Measurements from ENCODE around the gene SELENOI.

DNA sequence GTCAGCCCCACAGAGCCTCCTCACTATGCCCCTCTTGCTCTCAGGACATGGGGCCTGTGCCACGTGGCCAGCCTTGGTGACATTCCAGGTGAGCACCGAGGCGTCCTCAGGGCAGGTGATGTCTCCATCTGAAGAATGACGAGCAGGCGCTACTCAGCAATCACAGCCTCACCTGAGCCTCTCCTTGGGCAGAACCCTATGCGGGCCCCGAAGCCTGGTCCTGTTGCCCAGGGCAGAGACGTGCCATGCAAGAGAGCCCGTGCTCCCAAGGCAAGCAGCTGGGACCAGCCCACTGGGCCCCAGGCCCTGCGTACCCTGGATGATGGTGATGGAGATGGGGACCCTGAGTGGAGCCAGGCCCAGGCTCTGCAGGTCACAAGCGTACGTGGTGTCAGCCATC is 32.5 kb upstream of the SELENOI start:
- TF ChIP-seq SP1 (IDR thresholded peaks at IDR 0.05) (no peak), NFRKB (IDR thresholded peaks at IDR 0.05) (no peak), ELF4 (IDR thresholded peaks at IDR 0.05) (no peak), SUZ12 (IDR thresholded peaks at IDR 0.05) (no peak), BHLHE40 (IDR thresholded peaks at IDR 0.05; ENCODE audit: borderline replicate concordance) (no peak)
- TF ChIP-seq, protein P1, sequence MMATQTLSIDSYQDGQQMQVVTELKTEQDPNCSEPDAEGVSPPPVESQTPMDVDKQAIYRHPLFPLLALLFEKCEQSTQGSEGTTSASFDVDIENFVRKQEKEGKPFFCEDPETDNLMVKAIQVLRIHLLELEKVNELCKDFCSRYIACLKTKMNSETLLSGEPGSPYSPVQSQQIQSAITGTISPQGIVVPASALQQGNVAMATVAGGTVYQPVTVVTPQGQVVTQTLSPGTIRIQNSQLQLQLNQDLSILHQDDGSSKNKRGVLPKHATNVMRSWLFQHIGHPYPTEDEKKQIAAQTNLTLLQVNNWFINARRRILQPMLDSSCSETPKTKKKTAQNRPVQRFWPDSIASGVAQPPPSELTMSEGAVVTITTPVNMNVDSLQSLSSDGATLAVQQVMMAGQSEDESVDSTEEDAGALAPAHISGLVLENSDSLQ (IDR thresholded peaks at IDR 0.05) = no peak

Data from HEK293T (cell line).